ENCODE measurements around the gene STK39.

- no peak for TF ChIP-seq CTCF (IDR thresholded peaks at IDR 0.05; ENCODE audit: low read depth, low read length, poor library complexity, severe bottlenecking)
- no peak for TF ChIP-seq EZH2phosphoT487 (IDR thresholded peaks at IDR 0.05; ENCODE audit: borderline replicate concordance, low read length)
These were observed 200.2 kb downstream of the STK39 start for GRCh38 chr2:168047091-168047690.
